Activated effector memory CD4-positive, alpha-beta T cell treated with anti-CD3 and anti-CD28 coated beads, Interleukin-2, amount 50 U/mL, for 16 hours (primary cell): ENCODE measurements around the gene FAM120C.

Experiments
- DNase-seq: peaks from one replicate; pipeline ENCODE4 v3.0.0-alpha.2; 2020

Gene FAM120C

DNA sequence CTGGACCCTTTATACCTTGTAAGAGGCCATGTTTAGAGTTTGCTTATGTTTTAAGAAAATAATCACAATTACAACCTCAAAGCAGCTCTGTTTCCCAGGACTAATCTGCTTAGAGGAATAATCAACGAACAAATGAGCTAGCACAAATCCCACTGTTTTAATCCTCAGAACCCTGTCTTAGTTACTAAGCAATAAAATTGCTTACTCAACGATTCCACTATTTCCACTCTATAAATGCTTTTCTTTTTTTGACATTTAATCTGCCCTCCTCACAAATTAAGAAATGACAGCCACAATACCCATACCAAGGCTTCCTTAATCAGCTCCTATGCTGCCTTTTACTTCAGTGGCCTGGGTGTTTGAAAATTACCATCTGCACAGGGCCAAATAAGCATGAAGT lies 48.8 kb downstream of the FAM120C start:
- DNase-seq, result no peak

GRCh38 chrX:54116391-54116790 lies 66.7 kb downstream of the FAM120C start:
- no peak for DNase-seq

- DNase-seq, result no peak
Observed at GRCh38 chrX:54093571-54093970, 89.5 kb downstream of the FAM120C start.

DNA sequence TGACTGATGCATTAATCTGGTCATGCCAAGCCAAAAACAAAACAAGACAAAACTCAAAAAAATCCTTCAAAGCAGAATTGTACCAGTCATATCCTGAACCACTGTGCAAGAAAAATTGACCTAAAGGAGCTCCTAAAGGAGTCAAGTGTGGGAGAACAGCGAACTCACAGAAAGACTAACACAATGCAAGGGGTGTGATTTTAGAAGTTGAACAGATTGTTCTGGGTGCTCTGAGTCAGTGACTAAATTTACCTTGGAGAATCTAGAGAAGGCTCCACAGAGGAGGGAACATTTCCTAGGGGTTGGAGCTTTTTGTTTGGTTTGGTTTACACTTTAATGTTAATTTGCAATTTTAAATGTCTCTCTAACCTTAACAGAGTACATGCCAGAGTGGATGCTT lies 89.9 kb downstream of the FAM120C start:
- DNase-seq, result no peak

- no peak for DNase-seq
Observed at GRCh38 chrX:54090880-54091279, 92.2 kb downstream of the FAM120C start.

DNA sequence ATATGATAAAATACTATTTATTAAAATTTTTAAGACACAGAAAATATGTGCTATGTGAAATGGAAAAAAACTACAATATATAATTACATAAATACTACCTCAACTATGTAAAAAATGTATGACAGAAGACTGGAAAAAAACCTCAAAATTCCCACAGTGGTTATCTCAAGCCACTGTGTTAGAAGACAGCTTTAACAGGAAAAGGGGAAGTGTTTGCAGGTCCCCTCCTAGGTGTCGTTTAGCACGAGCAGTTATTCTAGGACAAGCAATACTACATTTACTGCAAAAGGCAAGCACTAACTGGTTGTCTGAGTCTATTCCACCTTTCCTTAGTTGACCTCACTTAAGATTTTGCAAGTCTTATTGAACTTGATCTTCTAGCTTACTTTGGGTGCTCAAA lies 93.9 kb downstream of the FAM120C start:
- DNase-seq, result no peak

GRCh38 chrX:54087661-54088060 lies 95.4 kb downstream of the FAM120C start:
- no peak for DNase-seq

DNA sequence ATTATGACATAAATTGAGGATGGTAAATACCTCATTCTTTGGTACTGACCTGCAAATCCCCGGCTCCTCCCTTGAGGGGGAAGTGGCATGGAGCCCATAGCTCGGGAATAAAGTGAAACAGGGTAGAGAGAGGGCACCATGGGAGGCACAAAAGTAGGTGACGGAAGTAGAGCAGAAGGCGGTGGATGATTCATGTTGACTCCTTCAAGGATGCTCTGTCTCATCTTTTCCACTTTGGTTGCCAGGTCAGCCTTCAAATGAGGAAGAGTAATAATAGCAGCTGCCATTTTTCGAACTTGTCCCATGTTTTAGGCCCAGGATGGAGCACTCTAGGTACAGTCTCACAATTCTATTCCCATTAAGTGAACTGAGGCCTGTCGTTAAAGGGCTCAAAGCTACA lies 97.4 kb downstream of the FAM120C start:
- DNase-seq, result no peak

- DNase-seq, result no peak
Observed at GRCh38 chrX:54076903-54077302, 106.2 kb downstream of the FAM120C start.

DNA sequence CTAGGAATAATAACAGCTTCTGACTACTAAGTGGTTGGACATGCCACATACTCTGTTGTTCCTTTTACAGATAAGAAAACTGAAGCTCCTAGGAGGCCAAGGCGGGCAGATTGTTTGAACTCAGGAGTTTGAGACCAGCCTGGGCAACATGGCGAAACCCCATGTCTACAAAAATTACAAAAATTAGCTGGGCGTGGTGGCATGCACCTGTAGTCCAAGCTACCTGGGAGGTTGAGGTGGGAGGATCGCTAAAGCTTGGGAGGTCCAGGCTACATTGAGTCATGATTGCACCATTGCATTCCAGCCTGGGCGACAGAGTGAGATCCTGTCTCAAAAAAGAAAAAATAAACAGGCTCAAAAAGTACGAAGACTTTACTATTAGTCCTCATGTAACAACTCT lies 108.2 kb downstream of the FAM120C start:
- no peak for DNase-seq

GRCh38 chrX:54067766-54068165 lies 115.3 kb downstream of the FAM120C start:
- DNase-seq, result no peak

DNA sequence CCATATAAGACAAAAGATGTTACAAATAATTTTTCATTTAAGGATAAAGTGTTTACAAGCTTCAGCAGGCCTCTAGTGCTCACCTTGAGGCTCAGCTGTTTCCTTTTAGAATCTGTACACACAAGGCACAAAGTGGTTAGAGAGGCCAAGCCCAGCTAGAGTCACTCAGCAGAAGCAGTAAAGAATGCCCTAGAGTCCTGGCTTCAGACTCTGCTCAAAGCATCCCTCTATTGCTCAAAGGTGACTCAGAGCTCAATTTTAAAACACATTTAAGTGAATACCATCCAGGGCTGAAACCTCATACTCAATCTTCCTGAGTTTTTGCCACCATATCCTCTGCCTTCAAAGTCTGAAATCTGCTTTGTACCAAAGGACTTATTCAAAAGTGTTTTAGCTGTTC lies 116.2 kb downstream of the FAM120C start:
- no peak for DNase-seq

DNA sequence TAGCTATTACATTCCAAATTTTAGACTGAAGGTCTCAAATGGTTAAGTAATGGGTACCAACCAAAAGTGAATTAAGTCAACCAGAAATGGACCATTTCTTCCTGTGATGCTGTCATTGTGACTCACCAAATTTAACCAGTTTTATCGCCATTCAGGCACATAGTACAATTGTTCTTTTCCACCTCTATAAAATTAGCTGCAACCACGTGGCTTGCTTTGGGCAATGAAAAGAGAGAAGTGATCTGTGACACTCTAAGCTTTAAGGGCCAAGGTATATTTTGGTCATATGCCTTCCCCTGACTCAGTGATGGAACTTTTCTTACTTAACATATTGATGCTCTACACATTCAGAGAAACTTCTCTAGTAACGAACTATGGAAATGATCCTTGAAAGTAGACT lies 118.5 kb downstream of the FAM120C start:
- DNase-seq, result no peak

DNA sequence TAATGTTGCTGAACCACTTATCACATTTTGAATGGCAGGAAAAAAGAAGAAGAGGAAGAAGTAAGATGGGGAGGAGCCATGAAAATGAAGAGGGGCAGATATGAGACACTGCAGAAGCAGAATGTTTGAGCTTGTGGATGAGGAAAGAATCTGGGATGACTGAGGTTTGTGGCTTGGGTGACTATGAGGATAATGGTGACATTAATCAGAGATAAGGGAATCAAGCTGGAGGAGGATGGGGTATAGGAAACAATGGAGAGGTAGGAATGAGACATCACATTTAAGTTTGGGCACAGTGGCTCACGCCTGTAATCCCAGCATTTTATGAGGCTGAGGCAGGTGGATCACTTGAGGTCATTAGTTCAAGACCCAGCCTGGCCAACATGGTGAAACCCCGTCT lies 119.7 kb downstream of the FAM120C start:
- DNase-seq, result no peak

DNA sequence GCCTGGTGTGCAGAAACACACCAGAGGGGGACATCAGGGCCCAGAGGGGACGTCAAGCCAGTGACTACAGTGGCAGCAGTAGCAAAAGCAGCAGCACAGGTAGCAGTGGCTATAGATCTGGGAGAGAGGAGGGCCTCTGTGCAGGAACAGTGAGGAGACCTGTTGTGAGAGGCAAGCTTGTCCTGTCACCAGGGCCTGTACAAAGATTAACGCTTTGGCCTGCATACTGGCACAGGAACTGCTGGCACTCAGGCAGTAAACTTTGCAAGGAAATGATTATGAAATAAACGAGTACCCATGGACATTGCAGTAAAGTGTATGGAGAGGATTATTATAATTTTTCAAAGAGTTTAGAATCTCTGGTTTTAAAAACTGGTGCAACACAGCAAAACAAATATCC lies 133.3 kb downstream of the FAM120C start:
- no peak for DNase-seq

DNA sequence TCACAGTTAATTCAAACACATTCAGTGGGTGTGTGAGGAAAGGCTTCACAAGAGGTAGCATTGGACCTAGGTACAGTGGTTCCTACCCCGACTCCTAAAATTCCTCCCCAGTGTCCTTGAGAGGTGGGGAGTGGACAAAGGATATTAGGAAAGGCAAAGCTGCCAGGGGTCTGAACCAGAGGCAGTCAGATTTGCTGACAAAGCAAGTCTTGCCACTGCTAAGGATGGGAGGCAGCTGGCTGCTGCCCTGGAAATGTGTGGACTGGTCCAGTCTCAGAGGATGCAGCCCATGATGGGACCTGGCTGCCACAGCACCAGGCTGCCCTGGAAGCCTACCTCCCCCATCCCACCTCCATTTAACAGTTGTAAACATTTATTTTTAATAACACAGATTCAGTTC lies 134.6 kb downstream of the FAM120C start:
- DNase-seq, result no peak

- no peak for DNase-seq
Observed at GRCh38 chrX:54045563-54046228, 137.4 kb downstream of the FAM120C start.

- no peak for DNase-seq
Observed at GRCh38 chrX:54044877-54045338, 138.1 kb downstream of the FAM120C start.

DNA sequence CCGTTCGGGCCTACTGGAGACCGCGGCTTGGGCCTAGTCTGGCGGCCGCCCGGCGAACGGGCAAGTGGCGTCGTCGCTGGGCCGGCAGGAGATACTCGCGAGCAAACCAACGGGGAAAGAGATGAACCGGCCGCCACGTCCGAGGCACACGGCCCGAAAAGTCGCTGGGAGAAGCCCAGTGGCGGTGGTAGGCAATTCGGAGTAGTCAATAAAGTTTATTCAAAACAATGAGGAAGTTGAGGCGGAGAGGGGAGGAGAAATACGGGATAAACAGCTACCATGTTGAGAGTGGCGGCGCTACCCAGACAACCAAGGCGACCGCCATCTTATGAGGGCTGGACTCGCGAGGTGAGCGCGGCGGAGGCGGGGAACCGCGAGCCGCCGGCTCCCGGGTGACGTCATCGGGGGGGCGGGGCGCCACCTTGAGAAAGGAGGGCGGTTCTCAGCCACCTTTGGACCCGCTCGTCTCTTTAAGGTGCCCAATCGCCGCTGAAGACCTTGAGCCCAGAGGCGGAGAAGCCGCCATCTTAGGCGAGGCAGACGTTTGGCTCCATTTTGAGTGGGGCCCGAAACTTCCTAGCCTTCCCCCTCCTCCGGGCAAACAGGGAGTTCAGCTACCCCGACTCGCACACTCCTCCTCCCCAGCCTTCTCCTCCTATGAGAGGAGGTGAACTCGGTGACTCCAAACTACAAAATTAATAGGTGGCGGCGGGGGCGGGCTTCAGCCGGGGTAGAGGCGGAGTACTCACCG lies 138.8 kb downstream of the FAM120C start, which contains the start of gene PHF8:
TSS of gene PHF8 (minus strand) at position 348 of the 751 bp plus-strand sequence. CDS start 1,745 bp downstream, outside the sequence.
- DNase-seq, result peak; percentile 98

- peak; percentile 81 for DNase-seq
Observed at GRCh38 chrX:54043541-54044125, 139.4 kb downstream of the FAM120C start.

GRCh38 chrX:54043056-54043455 lies 140.0 kb downstream of the FAM120C start:
- DNase-seq, result peak; percentile 57

- DNase-seq, result peak; percentile 78
Observed at GRCh38 chrX:54042609-54043021, 140.4 kb downstream of the FAM120C start.

DNA sequence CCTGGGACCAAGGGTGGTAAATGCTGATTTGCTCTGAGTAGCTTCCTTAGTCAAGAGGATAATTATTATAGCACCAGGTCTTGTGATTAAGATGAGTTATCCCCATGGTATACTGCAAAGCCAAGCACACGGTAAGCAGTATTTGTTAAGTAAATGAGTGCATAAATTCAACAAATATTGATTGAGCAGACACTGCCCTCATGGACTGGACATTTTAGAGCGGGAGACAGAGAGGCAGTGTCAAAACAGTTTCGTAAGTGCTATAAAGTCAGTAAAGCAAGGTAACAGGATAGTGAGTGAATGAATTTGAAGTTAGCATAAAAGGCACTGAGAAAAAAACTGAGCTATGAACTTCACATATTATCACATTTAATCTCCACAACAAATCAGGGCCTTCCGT lies 152.7 kb downstream of the FAM120C start:
- no peak for DNase-seq

- DNase-seq, result no peak
Observed at GRCh38 chrX:54029529-54030143, 153.4 kb downstream of the FAM120C start.
